Measurements from ENCODE around the gene PTPRE. TPM values are rescaled to one million over a fixed set of nuclear protein-coding genes. Genes with fewer than 3 reads are reported as not detected.

Gene PTPRE
- total and polyA plus RNA-seq, 10 of the 15 experiments (the other 5 are each of a cell fraction or from before 2014, with no cell fraction given): 2.9 to 7.6 (median 5.8) TPM

DNA sequence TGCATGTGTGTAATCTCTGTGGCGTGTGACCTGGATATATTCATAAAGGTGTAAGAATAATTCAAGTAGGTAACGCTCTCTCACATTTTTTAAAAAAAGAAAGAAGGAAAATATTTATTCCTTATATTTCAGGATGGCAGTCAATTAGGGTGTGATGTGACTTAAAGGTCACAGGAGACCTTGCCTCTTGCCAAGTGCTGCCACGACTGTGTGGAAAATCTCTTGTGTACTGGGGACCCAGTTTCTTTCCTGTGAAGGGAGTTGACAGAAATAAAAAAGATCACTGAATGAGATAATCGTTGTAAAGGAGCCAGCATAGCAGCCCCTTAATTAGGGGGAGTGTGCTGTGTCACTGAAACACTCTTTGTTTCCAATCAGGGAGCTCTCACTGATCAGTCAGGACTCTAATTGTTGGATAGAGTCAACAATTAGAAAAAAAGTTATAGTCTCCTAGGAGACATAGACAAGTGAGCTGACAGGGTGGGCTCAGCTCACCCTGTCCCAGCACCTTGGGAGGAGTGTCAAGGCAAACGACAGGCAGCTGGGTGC is 31.1 kb downstream of the PTPRE start:
- SMC1A ChIA-PET (ENCODE audit: uncharacterized antibody, unreplicated experiment): no interaction called here
- no peaks in the 10 kb centered on the region for H3K36me3 ChIP-seq (ENCODE audit: control insufficient read depth in 2 of 2, insufficient read depth in 2 of 2, low read length in 1 of 2)
- no TSS peak for BruUV-seq (replicated peaks)
- POLR2A ChIA-PET: no interaction called here
- in situ Hi-C loops (cut with MboI): no loop called here
- H3K27ac ChIP-seq (ENCODE audit: control insufficient read depth, insufficient read depth): no peak overlapping the region
- CTCF ChIA-PET: no interaction called here
- no peak overlapping the region for H3K9ac ChIP-seq (ENCODE audit: control insufficient read depth, insufficient read depth, low read length)
- WGBS (ENCODE audit: insufficient coverage, insufficient replicate concordance, low lambda C conversion rate, missing lambda C conversion rate): 18% methylated on average over 5 of the region's 5 CpGs
- no peaks in the 10 kb centered on the region for H3K4me1 ChIP-seq (ENCODE audit: control insufficient read depth, insufficient read depth, low read length)
- TF ChIP-seq, protein P1, sequence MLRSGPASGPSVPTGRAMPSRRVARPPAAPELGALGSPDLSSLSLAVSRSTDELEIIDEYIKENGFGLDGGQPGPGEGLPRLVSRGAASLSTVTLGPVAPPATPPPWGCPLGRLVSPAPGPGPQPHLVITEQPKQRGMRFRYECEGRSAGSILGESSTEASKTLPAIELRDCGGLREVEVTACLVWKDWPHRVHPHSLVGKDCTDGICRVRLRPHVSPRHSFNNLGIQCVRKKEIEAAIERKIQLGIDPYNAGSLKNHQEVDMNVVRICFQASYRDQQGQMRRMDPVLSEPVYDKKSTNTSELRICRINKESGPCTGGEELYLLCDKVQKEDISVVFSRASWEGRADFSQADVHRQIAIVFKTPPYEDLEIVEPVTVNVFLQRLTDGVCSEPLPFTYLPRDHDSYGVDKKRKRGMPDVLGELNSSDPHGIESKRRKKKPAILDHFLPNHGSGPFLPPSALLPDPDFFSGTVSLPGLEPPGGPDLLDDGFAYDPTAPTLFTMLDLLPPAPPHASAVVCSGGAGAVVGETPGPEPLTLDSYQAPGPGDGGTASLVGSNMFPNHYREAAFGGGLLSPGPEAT (IDR thresholded peaks at IDR 0.05; ENCODE audit: low read depth): no peak
- TF ChIP-seq, protein P2, sequence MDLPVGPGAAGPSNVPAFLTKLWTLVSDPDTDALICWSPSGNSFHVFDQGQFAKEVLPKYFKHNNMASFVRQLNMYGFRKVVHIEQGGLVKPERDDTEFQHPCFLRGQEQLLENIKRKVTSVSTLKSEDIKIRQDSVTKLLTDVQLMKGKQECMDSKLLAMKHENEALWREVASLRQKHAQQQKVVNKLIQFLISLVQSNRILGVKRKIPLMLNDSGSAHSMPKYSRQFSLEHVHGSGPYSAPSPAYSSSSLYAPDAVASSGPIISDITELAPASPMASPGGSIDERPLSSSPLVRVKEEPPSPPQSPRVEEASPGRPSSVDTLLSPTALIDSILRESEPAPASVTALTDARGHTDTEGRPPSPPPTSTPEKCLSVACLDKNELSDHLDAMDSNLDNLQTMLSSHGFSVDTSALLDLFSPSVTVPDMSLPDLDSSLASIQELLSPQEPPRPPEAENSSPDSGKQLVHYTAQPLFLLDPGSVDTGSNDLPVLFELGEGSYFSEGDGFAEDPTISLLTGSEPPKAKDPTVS (IDR thresholded peaks at IDR 0.05; ENCODE audit: low read depth, low read length): no peak
- TF ChIP-seq NR2C2 (IDR thresholded peaks at IDR 0.05; ENCODE audit: borderline replicate concordance, control insufficient read depth, insufficient read length, low read depth): no peak
- intact Hi-C loops (cut with micrococcal nuclease; ENCODE audit: unreplicated experiment): no loop called here
- H3K4me3 ChIP-seq: no peak overlapping the region
- no peak for FAIRE-seq
- RAD21 ChIA-PET (ENCODE audit: unreplicated experiment): no interaction called here
- H3K9me3 ChIP-seq (replicated peaks; ENCODE audit: control insufficient read depth, insufficient read depth, low read length): no peaks in the 10 kb centered on the region
- no peaks in the 10 kb centered on the region; a peak in 3 of 4 replicates for H3K27me3 ChIP-seq (replicated peaks in 1 of 2; ENCODE audit: control insufficient read depth in 2 of 2, insufficient read depth in 2 of 2, low read length in 1 of 2)
- no peak overlapping the region for H2AFZ ChIP-seq (ENCODE audit: control insufficient read depth, low read depth, low read length)
- no peak for DNase-seq (ENCODE audit: low read depth, low spot score)
- H4K20me1 ChIP-seq (ENCODE audit: control insufficient read depth, insufficient read depth): no peaks in the 10 kb centered on the region
- ATAC-seq: no peak
- H3K79me2 ChIP-seq (ENCODE audit: control insufficient read depth, insufficient read depth, low read length): no peaks in the 10 kb centered on the region
- H3K4me2 ChIP-seq (ENCODE audit: control insufficient read depth, insufficient read depth): no peak overlapping the region
